K562 (cell line): ENCODE data around the gene GRM5. TPM values are rescaled to one million over a fixed set of nuclear protein-coding genes. Genes with fewer than 3 reads are reported as not detected.

ENCODE experiments used
- ATAC-seq: fragments of 200-7000 bp; cut with Tn5 transposase; 3 replicates; pipeline ENCODE4 v1.9.1; 2020; ENCODE audit warnings: moderate library complexity
- BruUV-seq: library from RNA; stranded (reverse); fragments of 400-500 nt; replicated peaks from 2 replicates; lab custom pipeline; 2021; lab: Mats Ljungman, UMichigan
- CTCF ChIA-PET: fragments of 300-600 bp; formaldehyde crosslinking; extraction: SDS; loops from one replicate; lab custom pipeline; 2021; ENCODE audit warnings: low intra/inter-chr PET ratio; lab: Yijun Ruan, JAX
- POLR2A ChIA-PET: fragments of 300-600, 350-650 bp; sonication (Branson Sonifier 250); formaldehyde crosslinking; extraction: SDS; loops from one replicate; lab custom pipeline; 2021; ENCODE audit warnings: antibody characterized with exemption, inconsistent platforms; lab: Yijun Ruan, JAX
- DNase-seq, 4 experiments: peaks; one replicate each; pipeline versions ENCODE4 v3.0.0 to v3.0.0-alpha.2; 2011 to 2018; ENCODE audit warnings: low spot score in 3 of 4, mixed read lengths in 3 of 4; ENCODE audit errors: extremely low read depth in 1 of 4
- FAIRE-seq: peaks from 2 replicates; lab custom pipeline; 2011; peaks lifted over from hg19 to GRCh38; lab: Jason Lieb, UNC
- H2AFZ ChIP-seq: 2 replicates; pipeline ENCODE4 v1.6.0; 2011; ENCODE audit warnings: low read depth, low read length, control low read depth, inconsistent platforms
- H3K27ac ChIP-seq: fragments of 200-600 bp; 3 replicates; pipeline ENCODE4 v1.8.0; 2011; ENCODE audit warnings: low read depth, mild to moderate bottlenecking, control low read depth, inconsistent platforms, low read length, moderate library complexity, mixed read lengths; ENCODE audit errors: extremely low read depth
- H3K27me3 ChIP-seq, 2 experiments: fragments of 300-600 bp in 1 of 2; 2 replicates in 1 of 2; 3 replicates in 1 of 2; pipeline versions ENCODE4 v1.6.0 to v1.8.0; 2011; ENCODE audit warnings: inconsistent platforms in 2 of 2, low read length in 2 of 2, mild to moderate bottlenecking in 1 of 2, mixed read lengths in 1 of 2, moderate library complexity in 1 of 2; ENCODE audit not compliant: control insufficient read depth in 2 of 2, insufficient read depth in 2 of 2
- H3K36me3 ChIP-seq: fragments of 300-600 bp; 3 replicates; pipeline ENCODE4 v1.8.0; 2011; ENCODE audit warnings: mild to moderate bottlenecking, low read length, inconsistent platforms; ENCODE audit not compliant: control insufficient read depth, insufficient read depth
- H3K4me1 ChIP-seq, 2 experiments: fragments of 200-600 bp in 1 of 2; replicated peaks in 1 of 2; 2 replicates in 1 of 2; 3 replicates in 1 of 2; pipeline versions ENCODE4 v1.5.1 to v1.8.0; 2011; ENCODE audit warnings: inconsistent platforms in 2 of 2, low read length in 2 of 2, mild to moderate bottlenecking in 1 of 2, mixed read lengths in 1 of 2, moderate library complexity in 1 of 2; ENCODE audit not compliant: control insufficient read depth in 2 of 2, insufficient read depth in 2 of 2
- H3K4me2 ChIP-seq: 2 replicates; pipeline ENCODE4 v1.6.1; 2011; ENCODE audit warnings: low read length, control low read depth, inconsistent platforms, mixed read lengths; ENCODE audit not compliant: insufficient read depth
- H3K4me3 ChIP-seq: fragments of 200-600 bp; sonication (generic), shearing (Covaris generic); 2 replicates; pipeline ENCODE4 v1.5.1; 2016; ENCODE audit warnings: control low read depth, inconsistent platforms
- H3K79me2 ChIP-seq: fragments of 200-600 bp; 3 replicates; pipeline ENCODE4 v1.8.0; 2011; ENCODE audit warnings: low read length, inconsistent platforms; ENCODE audit not compliant: control insufficient read depth, insufficient read depth
- H3K9ac ChIP-seq, 2 experiments: 2 replicates each; pipeline versions ENCODE4 v1.6.0 to v1.6.1; 2011; ENCODE audit warnings: low read depth in 2 of 2, low read length in 2 of 2, control low read depth in 1 of 2, inconsistent platforms in 1 of 2, mild to moderate bottlenecking in 1 of 2, mixed read lengths in 1 of 2; ENCODE audit not compliant: insufficient read depth in 1 of 2
- H3K9me1 ChIP-seq: one replicate; pipeline ENCODE4 v1.6.0; 2011; ENCODE audit warnings: inconsistent platforms, mild to moderate bottlenecking, low read length, moderate library complexity; ENCODE audit not compliant: control insufficient read depth, insufficient read depth
- H3K9me3 ChIP-seq: replicated peaks from 2 replicates; pipeline ENCODE4 v1.5.1; 2011; ENCODE audit warnings: low read depth, low read length, inconsistent platforms; ENCODE audit not compliant: control insufficient read depth, insufficient read depth
- H4K20me1 ChIP-seq: replicated peaks from 2 replicates; pipeline ENCODE4 v1.6.1; 2011; ENCODE audit warnings: low read length, inconsistent platforms, mixed read lengths; ENCODE audit not compliant: control insufficient read depth, insufficient read depth
- CCNT2 ChIP-seq: IDR thresholded peaks from 2 replicates; pipeline ENCODE4 v1.6.1; 2011; ENCODE audit warnings: borderline replicate concordance, low read depth, mild to moderate bottlenecking, moderate library complexity, mixed read lengths, low read length; ENCODE audit not compliant: insufficient read length; ENCODE audit errors: extremely low read depth
- E2F5 ChIP-seq: sonication (generic); formaldehyde crosslinking; IDR thresholded peaks from 2 replicates; pipeline ENCODE4 v1.8.0; 2022; ENCODE audit warnings: mild to moderate bottlenecking, missing genetic modification reagents
- NFIC ChIP-seq: fragments of 450-650 bp; IDR thresholded peaks from 2 replicates; pipeline ENCODE4 v1.6.1; 2017; ENCODE audit warnings: mild to moderate bottlenecking, inconsistent platforms
- RBM17 ChIP-seq: fragments of 200-400 bp; formaldehyde crosslinking; IDR thresholded peaks from 2 replicates; pipeline ENCODE4 v1.6.1; 2017; ENCODE audit warnings: low read depth, mild to moderate bottlenecking, low read length, borderline replicate concordance
- ZKSCAN1 ChIP-seq: fragments of 150-350 bp; IDR thresholded peaks from 2 replicates; pipeline ENCODE4 v1.6.1; 2016; ENCODE audit warnings: low read depth, low read length
- ZNF696 ChIP-seq: fragments of 250-450 bp; sonication (Bioruptor Pico); conservative IDR thresholded peaks from 2 replicates; pipeline ENCODE4 v1.4.0; 2020; ENCODE audit warnings: mild to moderate bottlenecking, moderate library complexity
- WGBS: fragments of 100-300 bp; shearing (Covaris generic); methylation state at CpG from one replicate; pipeline ENCODE4 v1.1.6; 2016; ENCODE audit warnings: low coverage, mixed read lengths; ENCODE audit not compliant: insufficient coverage; ENCODE audit errors: missing lambda C conversion rate; 5-methylcytosine and 5-hydroxymethylcytosine counted together
- in situ Hi-C: fragments of 300-500 bp; cut with MboI; formaldehyde crosslinking; loops from 4 replicates; pipeline ENCODE4 v1.15.0; 2018; ENCODE audit warnings: inconsistent platforms, mixed read lengths
- intact Hi-C: fragments of 100-400 bp; cut with micrococcal nuclease; formaldehyde crosslinking; loops from 2 replicates; pipeline ENCODE4 v1.14.2; 2022
- polyA plus RNA-seq, 8 experiments: library from polyadenylated mRNA; depleted of rRNA in 4 of 8; stranded (reverse) in 5 of 8; unstranded in 3 of 8; fragments of >200 nt; fragmentation: Nextera tagmentation in 2 of 8; fragmentation: Illumina TruSeq in 1 of 8; extraction: Ambion mirVana in 2 of 8; extraction: Trizol in 1 of 8; gene quantifications; 2 replicates each; pipeline versions ENCODE4 v1.2.1 to v1.2.3, GENCODE V29; 2011 to 2014; ENCODE audit warnings: inconsistent platforms in 1 of 8, missing spikeins in 1 of 8
- total RNA-seq, 7 experiments: library from RNA; depleted of rRNA in 6 of 7; stranded (reverse); fragments of >200 nt in 6 of 7; fragmentation: Illumina TruSeq in 2 of 7; extraction: Trizol in 2 of 7; gene quantifications; 2 replicates each; pipeline versions ENCODE4 v1.2.1 to v1.2.3, GENCODE V29; 2011 to 2021; ENCODE audit warnings: low replicate concordance in 1 of 7

The GRM5 gene
- total and polyA plus RNA-seq, 9 of the 15 experiments (the other 6 are each of a cell fraction or from before 2014, with no cell fraction given): not detected

GRCh38 chr11:88626216-88626615, 439.6 kb downstream of the GRM5 start:
- Histone ChIP-seq H3K36me3 (no peaks in the 10 kb centered on the region), H3K27me3 (no peaks in the 10 kb centered on the region), H3K9ac (no peak overlapping the region), H2AFZ (no peak overlapping the region), H3K4me1 (no peaks in the 10 kb centered on the region), H3K4me3 (no peak overlapping the region), H3K9me3 (no peaks in the 10 kb centered on the region), H3K9me1 (no peaks in the 10 kb centered on the region), H3K4me2 (no peak overlapping the region), H4K20me1 (no peaks in the 10 kb centered on the region), H3K79me2 (no peaks in the 10 kb centered on the region), H3K27ac (no peak overlapping the region)
- ChIA-PET POLR2A (no interaction called here), CTCF (interaction anchor here (0.6 kb wide), 1 partner anchor 1738 kb away, joined by 3 read pairs; no protein-coding TSS in a partner anchor)
- 1% methylated on average over 4 of the region's 4 CpGs for WGBS
- no peak for ATAC-seq
- intact Hi-C loops: no loop called here
- in situ Hi-C loops: no loop called here
- no peak for DNase-seq
- TF ChIP-seq ZNF696 (CRISPR knock-in tag) (no peak), E2F5 (no peak), CCNT2 (no peak)
- no TSS peak for BruUV-seq
- no peak for FAIRE-seq

DNA sequence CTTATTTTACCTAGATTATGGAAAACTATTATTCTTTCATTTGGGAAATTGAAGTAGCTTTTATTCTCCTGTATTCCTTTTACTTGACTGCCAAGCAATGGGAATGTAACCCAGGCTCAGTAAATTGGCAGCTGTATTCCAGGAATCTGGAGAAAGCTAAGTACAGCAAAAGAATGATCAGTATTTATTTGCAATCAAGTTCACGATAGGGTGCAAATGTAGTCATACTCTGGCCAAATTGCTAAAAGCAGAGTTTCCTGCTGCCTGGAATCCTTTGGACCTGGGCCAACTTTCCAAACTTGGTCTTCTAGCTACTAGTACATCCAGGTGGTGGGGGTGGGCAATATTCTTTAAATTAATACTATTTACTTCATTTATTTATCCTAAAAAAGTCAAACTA, 442.3 kb downstream of the GRM5 start:
- no peak overlapping the region for H3K9ac ChIP-seq
- no peak overlapping the region for H3K27ac ChIP-seq
- no peaks in the 10 kb centered on the region for H3K9me3 ChIP-seq
- no peaks in the 10 kb centered on the region for H3K27me3 ChIP-seq
- CTCF ChIA-PET: no interaction called here
- DNase-seq (no peak), FAIRE-seq (no peak), ATAC-seq (no peak)
- WGBS: 5% methylated on average over 1 of the region's 1 CpG
- H3K9me1 ChIP-seq: no peaks in the 10 kb centered on the region
- no peaks in the 10 kb centered on the region for H3K79me2 ChIP-seq
- no peak overlapping the region for H3K4me2 ChIP-seq
- intact Hi-C loops (no loop called here), in situ Hi-C loops (no loop called here)
- H2AFZ ChIP-seq: no peak overlapping the region
- H3K36me3 ChIP-seq: no peaks in the 10 kb centered on the region
- TF ChIP-seq NFIC (peak; percentile 6; the same call in 1 of the 2 replicates), RBM17 (no peak), ZKSCAN1 (no peak)
- no peaks in the 10 kb centered on the region for H4K20me1 ChIP-seq
- BruUV-seq: no TSS peak
- no peak overlapping the region for H3K4me3 ChIP-seq
- H3K4me1 ChIP-seq: no peaks in the 10 kb centered on the region
- POLR2A ChIA-PET: no interaction called here
